PFSK-1 (cell line): ENCODE results near the gene LIMK1.

Experiments
- FOXP2 ChIP-seq: optimal IDR thresholded peaks from 2 replicates; pipeline ENCODE3; 2011; ENCODE audit warnings: borderline replicate concordance, control low read depth, inconsistent platforms; ENCODE audit not compliant: insufficient read depth; ENCODE audit errors: extremely low read length, extremely low read depth
- POLR2AphosphoS5 ChIP-seq: IDR thresholded peaks from 2 replicates; pipeline ENCODE4 v1.6.1; 2012; ENCODE audit warnings: low read depth, mild to moderate bottlenecking, control low read depth, low read length, moderate library complexity
- SIN3A ChIP-seq: IDR thresholded peaks from 2 replicates; pipeline ENCODE4 v1.6.1; 2012; ENCODE audit warnings: mild to moderate bottlenecking, low read length, moderate library complexity, borderline replicate concordance; ENCODE audit not compliant: insufficient read depth
- TAF1 ChIP-seq: IDR thresholded peaks from 2 replicates; pipeline ENCODE4 v1.6.1; 2012; ENCODE audit warnings: low read length, control low read depth, borderline replicate concordance; ENCODE audit not compliant: insufficient read depth
- TF ChIP-seq, protein P1 (sequence below), 2 experiments: IDR thresholded peaks; 2 replicates each; pipeline versions ENCODE4 v1.6.1 to v1.8.0; 2011 to 2012; ENCODE audit warnings: low read depth in 2 of 2, low read length in 2 of 2, control low read depth in 1 of 2, inconsistent platforms in 1 of 2, mild to moderate bottlenecking in 1 of 2, moderate library complexity in 1 of 2; ENCODE audit not compliant: insufficient read depth in 1 of 2

GRCh38 chr7:74119831-74120230 is 36.2 kb downstream of the LIMK1 start:
- TF ChIP-seq POLR2AphosphoS5 (no peak), FOXP2 (no peak), SIN3A (no peak), TAF1 (no peak)
- TF ChIP-seq, protein P1, sequence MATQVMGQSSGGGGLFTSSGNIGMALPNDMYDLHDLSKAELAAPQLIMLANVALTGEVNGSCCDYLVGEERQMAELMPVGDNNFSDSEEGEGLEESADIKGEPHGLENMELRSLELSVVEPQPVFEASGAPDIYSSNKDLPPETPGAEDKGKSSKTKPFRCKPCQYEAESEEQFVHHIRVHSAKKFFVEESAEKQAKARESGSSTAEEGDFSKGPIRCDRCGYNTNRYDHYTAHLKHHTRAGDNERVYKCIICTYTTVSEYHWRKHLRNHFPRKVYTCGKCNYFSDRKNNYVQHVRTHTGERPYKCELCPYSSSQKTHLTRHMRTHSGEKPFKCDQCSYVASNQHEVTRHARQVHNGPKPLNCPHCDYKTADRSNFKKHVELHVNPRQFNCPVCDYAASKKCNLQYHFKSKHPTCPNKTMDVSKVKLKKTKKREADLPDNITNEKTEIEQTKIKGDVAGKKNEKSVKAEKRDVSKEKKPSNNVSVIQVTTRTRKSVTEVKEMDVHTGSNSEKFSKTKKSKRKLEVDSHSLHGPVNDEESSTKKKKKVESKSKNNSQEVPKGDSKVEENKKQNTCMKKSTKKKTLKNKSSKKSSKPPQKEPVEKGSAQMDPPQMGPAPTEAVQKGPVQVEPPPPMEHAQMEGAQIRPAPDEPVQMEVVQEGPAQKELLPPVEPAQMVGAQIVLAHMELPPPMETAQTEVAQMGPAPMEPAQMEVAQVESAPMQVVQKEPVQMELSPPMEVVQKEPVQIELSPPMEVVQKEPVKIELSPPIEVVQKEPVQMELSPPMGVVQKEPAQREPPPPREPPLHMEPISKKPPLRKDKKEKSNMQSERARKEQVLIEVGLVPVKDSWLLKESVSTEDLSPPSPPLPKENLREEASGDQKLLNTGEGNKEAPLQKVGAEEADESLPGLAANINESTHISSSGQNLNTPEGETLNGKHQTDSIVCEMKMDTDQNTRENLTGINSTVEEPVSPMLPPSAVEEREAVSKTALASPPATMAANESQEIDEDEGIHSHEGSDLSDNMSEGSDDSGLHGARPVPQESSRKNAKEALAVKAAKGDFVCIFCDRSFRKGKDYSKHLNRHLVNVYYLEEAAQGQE (IDR thresholded peaks at IDR 0.05; ENCODE audit: insufficient read depth in 1 of 2, low read depth in 2 of 2, low read length in 2 of 2) = no peak
